Stomach (tissue), 4 donors: ENCODE measurements around the gene DNAJA1.
"Not testable (repeated sequence)": the region's sequence is repeated elsewhere in the genome, so short reads cannot be mapped to it uniquely, and the experiment has no call there.

Experiments
- EP300 ChIP-seq: sonication (generic); formaldehyde crosslinking; IDR thresholded peaks from one replicate; pipeline ENCODE4 v1.6.1; 2017; ENCODE audit warnings: antibody characterized with exemption
- POLR2A ChIP-seq, 4 donors: fragments of 450-650 bp; IDR thresholded peaks; one replicate each; pipeline ENCODE4 v1.6.1; 2016; ENCODE audit warnings: antibody characterized with exemption in 4 of 4, control low read depth in 2 of 4, mild to moderate bottlenecking in 1 of 4, moderate library complexity in 1 of 4
- TF ChIP-seq, protein P1 (sequence below), 7 experiments: fragments of 450-650 bp in 4 of 7; fragments of 200-600 bp in 3 of 7; sonication (generic) in 3 of 7; IDR thresholded peaks; one replicate each; pipeline ENCODE4 v1.5.1; 2016 to 2019; ENCODE audit warnings: antibody characterized with exemption in 7 of 7, control low read depth in 2 of 7, mild to moderate bottlenecking in 1 of 7

DNA sequence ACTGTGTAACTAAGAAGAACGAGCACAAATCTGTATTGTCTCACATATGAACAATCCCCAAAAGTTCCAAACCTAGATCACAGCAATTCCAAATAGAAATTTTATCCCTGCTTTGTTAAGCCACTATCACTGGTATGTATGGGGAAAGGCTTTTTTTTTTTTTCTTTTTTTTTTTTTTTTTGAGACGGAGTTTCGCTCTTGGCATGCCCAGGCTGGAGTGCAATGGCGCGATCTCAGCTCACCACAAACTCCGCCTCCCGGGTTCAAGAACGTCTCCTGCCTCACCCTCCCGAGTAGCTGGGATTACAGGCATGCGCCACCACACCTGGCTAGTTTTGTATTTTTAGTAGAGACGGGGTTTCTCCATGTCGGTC, 24.4 kb upstream of the DNAJA1 start:
- TF ChIP-seq, protein P1, sequence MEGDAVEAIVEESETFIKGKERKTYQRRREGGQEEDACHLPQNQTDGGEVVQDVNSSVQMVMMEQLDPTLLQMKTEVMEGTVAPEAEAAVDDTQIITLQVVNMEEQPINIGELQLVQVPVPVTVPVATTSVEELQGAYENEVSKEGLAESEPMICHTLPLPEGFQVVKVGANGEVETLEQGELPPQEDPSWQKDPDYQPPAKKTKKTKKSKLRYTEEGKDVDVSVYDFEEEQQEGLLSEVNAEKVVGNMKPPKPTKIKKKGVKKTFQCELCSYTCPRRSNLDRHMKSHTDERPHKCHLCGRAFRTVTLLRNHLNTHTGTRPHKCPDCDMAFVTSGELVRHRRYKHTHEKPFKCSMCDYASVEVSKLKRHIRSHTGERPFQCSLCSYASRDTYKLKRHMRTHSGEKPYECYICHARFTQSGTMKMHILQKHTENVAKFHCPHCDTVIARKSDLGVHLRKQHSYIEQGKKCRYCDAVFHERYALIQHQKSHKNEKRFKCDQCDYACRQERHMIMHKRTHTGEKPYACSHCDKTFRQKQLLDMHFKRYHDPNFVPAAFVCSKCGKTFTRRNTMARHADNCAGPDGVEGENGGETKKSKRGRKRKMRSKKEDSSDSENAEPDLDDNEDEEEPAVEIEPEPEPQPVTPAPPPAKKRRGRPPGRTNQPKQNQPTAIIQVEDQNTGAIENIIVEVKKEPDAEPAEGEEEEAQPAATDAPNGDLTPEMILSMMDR (IDR thresholded peaks at IDR 0.05) = not testable (repeated sequence)
- not testable (repeated sequence) for TF ChIP-seq POLR2A (IDR thresholded peaks at IDR 0.05); EP300
